Activated naive CD8-positive, alpha-beta T cell (primary cell): ENCODE data around the gene EHD1.

Source experiments
- H3K27ac Mint-ChIP-seq: one replicate; pipeline ENCODE4 v1.8.0; 2021; ENCODE audit warnings: mixed read lengths
- H3K27me3 Mint-ChIP-seq: one replicate; pipeline ENCODE4 v1.8.0; 2021; ENCODE audit warnings: mixed read lengths
- H3K36me3 Mint-ChIP-seq: one replicate; pipeline ENCODE4 v1.8.0; 2021; ENCODE audit warnings: mixed read lengths
- H3K4me1 Mint-ChIP-seq: one replicate; pipeline ENCODE4 v1.8.0; 2021; ENCODE audit warnings: low read depth, mixed read lengths
- H3K4me3 Mint-ChIP-seq: one replicate; pipeline ENCODE4 v1.8.0; 2021; ENCODE audit warnings: mild to moderate bottlenecking, mixed read lengths
- H3K9me3 Mint-ChIP-seq: one replicate; pipeline ENCODE4 v1.8.0; 2021; ENCODE audit warnings: low read depth, mixed read lengths

Gene EHD1

GRCh38 chr11:64887757-64888405 is 9.5 kb upstream of the EHD1 start:
- Mint-ChIP-seq H3K36me3 (no peaks in the 10 kb centered on the region), H3K27me3 (no peaks in the 10 kb centered on the region), H3K4me3 (peak overlapping the region; percentile 72), H3K9me3 (no peaks in the 10 kb centered on the region), H3K27ac (peak overlapping the region; percentile 85), H3K4me1 (peaks cover 26% of the 10 kb centered on the region)

GRCh38 chr11:64887234-64887756 is 8.9 kb upstream of the EHD1 start:
- Mint-ChIP-seq H3K9me3 (no peaks in the 10 kb centered on the region), H3K4me3 (peak overlapping the region; percentile 48), H3K4me1 (peaks cover 26% of the 10 kb centered on the region), H3K27me3 (no peaks in the 10 kb centered on the region), H3K36me3 (no peaks in the 10 kb centered on the region), H3K27ac (peak overlapping the region; percentile 35)

GRCh38 chr11:64885367-64886286 is 7.2 kb upstream of the EHD1 start:
- Mint-ChIP-seq H3K27me3 (no peaks in the 10 kb centered on the region), H3K4me3 (peak overlapping the region; percentile 66), H3K9me3 (no peaks in the 10 kb centered on the region), H3K36me3 (no peaks in the 10 kb centered on the region), H3K27ac (peak overlapping the region; percentile 94), H3K4me1 (peaks cover 36% of the 10 kb centered on the region)

- H3K9me3 Mint-ChIP-seq: no peaks in the 10 kb centered on the region
- H3K4me1 Mint-ChIP-seq: peaks cover 52% of the 10 kb centered on the region
- no peaks in the 10 kb centered on the region for H3K36me3 Mint-ChIP-seq
- no peak overlapping the region for H3K4me3 Mint-ChIP-seq
- no peaks in the 10 kb centered on the region for H3K27me3 Mint-ChIP-seq
- no peak overlapping the region for H3K27ac Mint-ChIP-seq
Observed at GRCh38 chr11:64884019-64884418, 5.6 kb upstream of the EHD1 start.

GRCh38 chr11:64883575-64883974 is 5.2 kb upstream of the EHD1 start:
- no peaks in the 10 kb centered on the region for H3K9me3 Mint-ChIP-seq
- H3K4me1 Mint-ChIP-seq: peaks cover 53% of the 10 kb centered on the region
- no peak overlapping the region for H3K27ac Mint-ChIP-seq
- no peaks in the 10 kb centered on the region for H3K27me3 Mint-ChIP-seq
- H3K36me3 Mint-ChIP-seq: no peaks in the 10 kb centered on the region
- no peak overlapping the region for H3K4me3 Mint-ChIP-seq

GRCh38 chr11:64882243-64882642 is 3.8 kb upstream of the EHD1 start:
- no peak overlapping the region for H3K27ac Mint-ChIP-seq
- peaks cover 46% of the 10 kb centered on the region for H3K4me1 Mint-ChIP-seq
- H3K4me3 Mint-ChIP-seq: no peak overlapping the region
- no peaks in the 10 kb centered on the region for H3K36me3 Mint-ChIP-seq
- H3K9me3 Mint-ChIP-seq: no peaks in the 10 kb centered on the region
- no peaks in the 10 kb centered on the region for H3K27me3 Mint-ChIP-seq

- peak overlapping the region; percentile 40 for H3K4me3 Mint-ChIP-seq
- H3K27ac Mint-ChIP-seq: peak overlapping the region; percentile 41
- no peaks in the 10 kb centered on the region for H3K9me3 Mint-ChIP-seq
- H3K36me3 Mint-ChIP-seq: no peaks in the 10 kb centered on the region
- peaks cover 52% of the 10 kb centered on the region for H3K4me1 Mint-ChIP-seq
- no peaks in the 10 kb centered on the region for H3K27me3 Mint-ChIP-seq
Observed at GRCh38 chr11:64881476-64881875, 3.1 kb upstream of the EHD1 start.

GRCh38 chr11:64880240-64881001 is 2.0 kb upstream of the EHD1 start:
- peak overlapping the region; percentile 95 for H3K27ac Mint-ChIP-seq
- H3K36me3 Mint-ChIP-seq: peaks cover 3% of the 10 kb centered on the region
- no peaks in the 10 kb centered on the region for H3K9me3 Mint-ChIP-seq
- H3K4me1 Mint-ChIP-seq: peaks cover 55% of the 10 kb centered on the region
- H3K4me3 Mint-ChIP-seq: peak overlapping the region; percentile 93
- no peaks in the 10 kb centered on the region for H3K27me3 Mint-ChIP-seq

- no peaks in the 10 kb centered on the region for H3K9me3 Mint-ChIP-seq
- peaks cover 59% of the 10 kb centered on the region for H3K4me1 Mint-ChIP-seq
- H3K4me3 Mint-ChIP-seq: peak overlapping the region; percentile 93
- peak overlapping the region; percentile 95 for H3K27ac Mint-ChIP-seq
- no peaks in the 10 kb centered on the region for H3K27me3 Mint-ChIP-seq
- peaks cover 3% of the 10 kb centered on the region for H3K36me3 Mint-ChIP-seq
Observed at GRCh38 chr11:64879244-64879900, 951 bp upstream of the EHD1 start.

- H3K9me3 Mint-ChIP-seq: no peaks in the 10 kb centered on the region
- H3K36me3 Mint-ChIP-seq: peaks cover 3% of the 10 kb centered on the region
- H3K27me3 Mint-ChIP-seq: no peaks in the 10 kb centered on the region
- peak overlapping the region; percentile 97 for H3K4me3 Mint-ChIP-seq
- H3K4me1 Mint-ChIP-seq: peaks cover 66% of the 10 kb centered on the region
- H3K27ac Mint-ChIP-seq: peak overlapping the region; percentile 93
Observed at GRCh38 chr11:64878223-64878493, 263 bp downstream of the EHD1 start.

GRCh38 chr11:64877390-64878222 is 815 bp downstream of the EHD1 start:
- no peaks in the 10 kb centered on the region for H3K27me3 Mint-ChIP-seq
- peak overlapping the region; percentile 93 for H3K27ac Mint-ChIP-seq
- no peaks in the 10 kb centered on the region for H3K9me3 Mint-ChIP-seq
- H3K4me1 Mint-ChIP-seq: peaks cover 71% of the 10 kb centered on the region
- peaks cover 3% of the 10 kb centered on the region for H3K36me3 Mint-ChIP-seq
- peak overlapping the region; percentile 97 for H3K4me3 Mint-ChIP-seq

- Mint-ChIP-seq H3K4me3 (peak overlapping the region; percentile 97), H3K27ac (peak overlapping the region; percentile 93), H3K4me1 (peaks cover 76% of the 10 kb centered on the region), H3K36me3 (peaks cover 3% of the 10 kb centered on the region), H3K27me3 (no peaks in the 10 kb centered on the region), H3K9me3 (no peaks in the 10 kb centered on the region)
Observed at GRCh38 chr11:64876835-64877341, 1.5 kb downstream of the EHD1 start.

GRCh38 chr11:64876229-64876750 is 2.1 kb downstream of the EHD1 start:
- peak overlapping the region; percentile 97 for H3K4me3 Mint-ChIP-seq
- H3K4me1 Mint-ChIP-seq: peaks cover 78% of the 10 kb centered on the region
- H3K27me3 Mint-ChIP-seq: no peaks in the 10 kb centered on the region
- peak overlapping the region; percentile 93 for H3K27ac Mint-ChIP-seq
- no peaks in the 10 kb centered on the region for H3K9me3 Mint-ChIP-seq
- H3K36me3 Mint-ChIP-seq: peaks cover 3% of the 10 kb centered on the region
